AML-193 (cell line): ENCODE results near the gene VPS51.
"Not testable (repeated sequence)": the region's sequence is repeated elsewhere in the genome, so short reads cannot be mapped to it uniquely, and the experiment has no call there.

ENCODE experiments used
- DNase-seq, 2 experiments: peaks; one replicate each; lab custom pipeline; 2025; lab: John Stamatoyannopoulos, UW

VPS51 gene

DNA sequence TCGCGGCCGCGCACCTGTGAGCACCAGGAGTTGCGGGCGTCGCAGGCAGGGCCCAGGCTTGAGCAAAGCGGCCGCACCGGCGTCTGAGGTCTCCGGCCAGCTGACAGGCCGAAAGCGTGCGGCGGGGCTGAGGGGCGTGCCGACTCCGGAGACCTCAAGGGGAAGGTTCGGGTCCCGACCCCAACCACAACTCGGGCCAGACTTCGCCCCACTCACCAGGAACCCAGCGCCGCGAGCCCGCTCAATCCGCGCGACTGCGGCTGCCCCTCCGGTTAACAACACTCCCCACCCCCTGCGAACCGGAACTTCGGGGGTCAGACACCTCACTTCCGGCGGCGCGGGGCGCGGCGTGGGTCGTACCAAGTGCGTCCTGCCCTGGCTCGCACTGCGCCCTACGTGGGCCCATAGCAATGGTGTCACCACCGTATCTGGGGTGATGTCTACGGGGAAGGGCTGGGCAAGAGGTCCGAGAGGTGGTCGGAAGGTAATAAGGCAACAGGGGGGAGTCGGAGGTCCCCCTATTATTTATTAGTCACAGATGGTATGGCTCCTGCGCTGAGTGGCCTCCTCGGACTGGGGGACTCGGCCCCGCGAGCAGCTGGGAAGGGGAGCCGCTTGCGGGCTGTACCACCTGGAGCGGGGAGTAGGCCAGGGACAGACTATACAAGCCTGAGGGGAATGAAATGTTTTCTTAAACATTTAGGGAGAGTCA, 38.4 kb downstream of the VPS51 start, which contains the start of gene SYVN1:
Gene SYVN1 (minus strand): TSS at position 280 of the 712 bp plus-strand sequence. CDS start 918 bp downstream, outside the sequence.
- DNase-seq, result peak; percentile 80 to 85

DNA sequence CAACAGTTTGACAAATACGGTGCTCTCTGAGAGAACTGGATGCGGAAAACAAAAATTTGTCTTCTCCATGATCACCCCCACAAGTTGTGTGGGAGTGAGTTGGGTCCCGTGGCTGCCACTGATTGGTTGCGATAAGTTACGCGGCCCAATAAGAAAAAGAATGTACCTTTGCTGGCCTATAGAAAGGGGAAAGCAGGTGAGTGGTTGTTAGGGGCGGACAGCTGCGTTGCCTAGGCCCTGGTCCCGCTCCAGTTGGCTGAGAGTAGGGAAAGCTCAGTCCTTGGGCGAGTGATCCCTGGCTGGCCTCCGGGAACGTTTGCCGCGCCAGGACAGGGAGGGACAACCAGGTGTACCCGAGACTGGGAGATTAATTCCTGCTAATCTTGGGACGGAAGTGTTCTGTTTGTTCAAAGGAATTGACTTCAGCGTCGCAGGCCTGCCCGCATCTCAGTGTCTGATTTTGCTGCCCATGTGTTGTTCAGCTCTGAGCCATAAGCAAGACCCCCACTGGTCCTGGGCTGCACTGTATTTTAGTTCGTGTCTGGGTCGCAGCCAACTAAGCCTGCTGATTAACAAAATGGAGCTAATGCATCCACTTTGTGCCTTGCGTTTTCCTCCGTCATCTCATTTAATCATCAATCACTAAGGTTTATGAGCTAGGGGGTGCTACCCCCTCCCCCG, 39.1 kb downstream of the VPS51 start:
- DNase-seq, result peak; percentile 95 to 96

DNA sequence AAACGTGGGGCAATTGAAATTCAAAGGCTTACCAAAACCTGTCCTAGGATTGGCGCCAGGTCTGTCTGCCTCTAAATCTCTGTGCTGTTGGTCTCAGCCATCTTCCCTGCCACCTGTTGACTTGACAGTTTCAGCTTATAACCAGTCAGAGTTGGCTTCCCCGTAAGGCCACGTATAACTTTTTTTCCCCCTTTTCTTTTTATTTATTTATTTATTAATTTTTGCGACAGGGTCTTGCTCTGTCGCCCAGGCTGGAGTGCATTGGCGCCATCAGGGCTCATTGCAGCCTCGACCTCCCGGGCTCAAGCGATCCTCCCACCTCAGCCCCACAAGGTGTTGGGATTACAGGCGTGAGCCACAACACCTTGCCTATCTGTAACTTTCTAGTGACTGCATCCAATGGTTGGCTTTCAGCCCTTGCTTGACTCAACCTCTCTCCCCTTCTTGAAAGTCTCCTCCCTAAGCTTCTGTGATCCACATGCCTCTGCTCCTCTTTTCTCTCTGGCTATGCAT, 39.7 kb downstream of the VPS51 start:
- DNase-seq, result no peak

DNA sequence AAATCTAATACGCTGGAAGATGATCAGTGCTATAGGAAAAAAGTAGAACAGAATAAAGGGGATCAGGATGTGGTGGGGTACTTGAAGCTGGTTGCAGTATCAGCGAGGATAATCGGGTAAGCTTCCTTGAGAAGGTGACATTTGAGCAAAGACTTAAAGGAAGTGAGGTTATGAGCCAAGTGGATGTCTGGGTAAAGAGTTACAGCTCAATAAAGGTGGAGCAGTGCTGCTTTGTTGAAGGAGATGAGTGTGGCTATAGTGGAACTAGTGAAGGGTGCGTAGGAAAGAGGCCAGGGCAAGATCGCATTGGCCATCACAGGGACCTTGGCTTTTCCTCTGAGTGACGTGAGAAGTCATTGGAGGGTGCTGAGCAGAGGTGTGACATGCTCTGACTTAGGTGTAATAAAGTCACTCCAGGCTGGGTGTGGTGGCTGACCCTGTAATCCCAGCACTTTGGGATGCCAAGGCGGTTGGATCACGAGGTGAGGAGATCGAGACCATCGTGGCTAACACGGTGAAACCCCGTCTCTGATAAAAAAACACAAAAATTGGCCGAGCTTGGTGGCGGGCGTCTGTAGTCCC, 40.6 kb downstream of the VPS51 start:
- DNase-seq, result no peak

DNA sequence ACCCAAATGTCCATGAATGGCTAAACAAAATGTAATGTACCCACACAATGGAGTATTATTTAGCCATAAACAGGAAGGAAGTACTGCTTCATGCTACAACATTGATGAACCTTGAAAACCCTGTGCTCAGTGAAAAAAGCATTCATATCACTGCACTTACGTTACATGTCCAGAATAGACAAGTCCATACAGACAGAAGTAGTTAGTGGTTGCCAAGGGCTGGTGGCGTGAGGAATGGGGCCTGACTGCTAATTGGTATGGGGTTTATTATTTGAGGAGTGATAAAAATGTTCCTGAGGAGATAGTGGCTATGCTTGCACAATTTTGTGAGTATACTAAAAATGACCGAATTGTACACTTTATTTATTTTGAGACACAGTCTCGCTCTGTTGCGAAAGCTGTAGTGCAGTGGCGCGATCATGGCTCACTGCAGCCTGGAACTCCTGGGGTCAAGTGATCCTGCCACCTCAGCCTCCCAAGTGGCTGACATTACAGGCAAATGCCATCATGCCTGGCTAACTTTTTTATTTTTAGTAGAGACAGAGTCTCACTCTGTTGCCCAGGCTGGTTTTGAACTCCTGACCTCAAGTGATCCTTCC, 46.0 kb downstream of the VPS51 start:
- DNase-seq, result no peak

DNA sequence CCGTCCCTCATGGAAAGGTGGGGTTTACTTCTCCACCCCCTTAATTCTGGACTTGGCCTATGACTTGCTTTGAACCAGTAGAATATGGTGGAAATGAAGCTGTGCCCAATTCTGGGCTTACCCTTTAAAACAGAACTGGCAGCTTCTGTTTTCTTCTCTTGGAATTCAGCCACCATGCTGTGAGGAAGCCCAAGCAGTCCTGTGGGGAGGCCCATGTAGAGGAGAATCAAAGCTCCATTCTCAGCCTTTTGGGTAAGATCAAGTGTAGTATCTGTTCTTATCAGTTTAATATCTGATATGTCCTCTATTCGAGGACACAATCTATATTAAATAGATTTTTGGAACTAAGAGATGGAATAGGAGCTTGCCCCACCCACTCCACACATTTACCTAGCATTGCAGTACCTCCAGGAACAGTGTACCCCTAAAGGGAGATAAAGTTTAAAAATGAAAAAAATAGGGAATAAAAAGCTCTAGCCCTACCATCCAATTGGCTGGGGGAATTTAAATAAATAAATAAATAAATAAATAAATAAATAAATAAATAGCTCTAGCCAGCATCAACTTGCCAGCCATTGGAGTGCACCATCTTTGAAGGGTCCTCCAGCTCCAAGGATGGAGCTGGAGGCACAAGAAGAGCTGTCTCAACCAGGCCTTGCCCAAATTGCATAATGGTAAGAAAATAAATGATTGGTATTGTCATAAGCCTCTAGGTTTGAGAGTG, 51.5 kb downstream of the VPS51 start:
- DNase-seq, result no peak

DNA sequence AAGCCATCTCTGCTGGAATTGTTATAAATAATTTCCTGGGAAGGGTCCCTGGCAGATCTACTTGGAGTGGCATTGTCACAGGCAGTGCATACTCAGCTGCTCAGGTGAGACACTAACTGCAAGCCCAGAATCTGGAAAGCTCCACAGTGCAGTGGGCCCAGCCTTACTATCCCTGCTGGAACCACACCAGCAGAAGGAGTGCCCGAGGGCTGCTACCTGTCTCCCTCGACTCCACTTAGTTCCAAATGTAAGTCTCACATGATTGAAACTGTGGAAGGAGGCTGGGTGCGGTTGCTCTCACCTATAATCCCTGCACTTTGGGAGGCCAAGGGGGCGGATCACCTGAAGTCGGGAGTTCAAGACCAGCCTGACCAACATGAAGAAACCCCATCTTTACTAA, 52.6 kb downstream of the VPS51 start:
- DNase-seq, result no peak

DNA sequence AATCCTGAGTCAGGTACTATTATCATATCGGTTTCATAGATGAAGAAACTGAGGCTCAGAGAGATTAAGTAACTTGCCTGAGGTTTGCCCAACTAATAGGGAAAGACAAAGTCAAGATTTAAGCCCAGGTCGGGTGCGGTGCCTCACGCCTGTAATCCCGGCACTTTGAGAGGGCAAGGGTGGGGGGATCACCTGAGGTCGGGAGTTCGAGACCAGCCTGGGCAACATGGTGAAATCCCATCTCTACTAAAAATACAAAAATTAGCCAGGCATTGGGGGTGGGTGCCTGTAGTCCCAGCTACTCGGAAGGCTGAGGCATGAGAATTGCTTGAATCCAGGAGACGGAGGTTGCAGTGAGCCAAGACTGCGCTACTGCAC, 54.1 kb downstream of the VPS51 start:
- not testable (repeated sequence) for DNase-seq

DNA sequence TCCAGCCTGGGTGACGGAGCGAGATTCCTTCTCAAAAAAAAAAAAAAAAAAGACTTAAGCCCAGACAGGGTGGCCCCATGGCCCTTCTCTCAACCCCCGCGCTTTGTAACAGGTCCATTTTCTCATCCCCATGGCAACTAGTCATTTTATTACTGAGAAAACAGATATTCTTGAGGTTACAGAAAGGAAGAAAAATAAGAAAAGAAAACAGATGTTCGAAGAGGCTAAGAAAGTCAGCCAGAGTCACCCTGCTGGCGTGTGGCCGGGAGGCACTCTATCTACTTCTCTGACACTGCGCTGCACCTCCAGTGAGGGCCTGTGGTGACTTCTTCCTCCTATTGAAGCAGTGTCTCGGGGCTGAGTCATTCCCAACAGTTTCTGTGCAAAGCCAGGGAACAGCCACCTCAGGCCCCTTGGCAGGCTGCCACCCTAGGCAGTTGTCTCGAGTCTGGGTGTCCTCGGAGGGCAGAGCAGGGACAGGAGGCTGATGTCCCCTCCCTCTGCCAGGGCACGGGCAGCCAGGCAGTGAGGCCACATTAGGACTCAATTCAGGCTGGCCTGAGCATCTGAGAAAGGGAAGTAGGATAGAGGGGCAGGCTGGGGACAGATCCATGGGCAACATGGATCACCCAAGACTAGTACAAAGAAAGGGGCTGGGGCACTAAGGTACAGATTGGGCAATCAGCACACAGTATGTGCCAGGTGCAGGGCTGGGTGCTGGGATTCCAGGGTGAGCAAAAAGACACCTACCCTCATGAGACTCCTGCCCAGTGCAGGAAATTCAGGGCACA, 54.7 kb downstream of the VPS51 start:
- DNase-seq, result peak; percentile 97 to 98

DNA sequence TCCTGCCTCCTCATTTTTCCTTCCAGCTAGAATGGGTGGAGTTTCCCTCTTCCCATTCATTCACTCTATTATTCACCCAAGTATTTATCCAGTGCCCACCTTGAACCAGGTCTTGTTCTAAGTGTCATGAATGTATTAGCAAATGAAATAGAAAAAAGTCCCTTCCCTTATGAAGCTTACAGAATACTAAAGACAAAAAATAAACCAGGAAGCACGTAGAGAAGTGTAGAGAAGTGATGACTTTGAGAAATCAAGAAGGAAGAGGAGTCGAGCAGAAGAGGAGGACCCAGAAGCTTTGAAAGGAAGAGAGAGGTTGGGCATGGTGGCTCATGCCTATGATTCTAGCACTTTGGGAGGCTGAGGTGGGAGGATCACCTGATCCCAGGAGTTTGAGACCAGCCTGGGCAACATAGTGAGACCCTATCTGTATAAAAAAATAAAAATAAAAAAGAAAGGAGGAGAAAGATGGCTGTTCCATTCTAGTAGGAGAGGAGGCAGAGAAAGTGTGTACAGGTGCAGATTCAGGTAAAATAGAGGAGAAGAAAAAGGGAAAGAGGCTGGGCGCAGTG, 55.4 kb downstream of the VPS51 start:
- peak; percentile 20 to 26 for DNase-seq

DNA sequence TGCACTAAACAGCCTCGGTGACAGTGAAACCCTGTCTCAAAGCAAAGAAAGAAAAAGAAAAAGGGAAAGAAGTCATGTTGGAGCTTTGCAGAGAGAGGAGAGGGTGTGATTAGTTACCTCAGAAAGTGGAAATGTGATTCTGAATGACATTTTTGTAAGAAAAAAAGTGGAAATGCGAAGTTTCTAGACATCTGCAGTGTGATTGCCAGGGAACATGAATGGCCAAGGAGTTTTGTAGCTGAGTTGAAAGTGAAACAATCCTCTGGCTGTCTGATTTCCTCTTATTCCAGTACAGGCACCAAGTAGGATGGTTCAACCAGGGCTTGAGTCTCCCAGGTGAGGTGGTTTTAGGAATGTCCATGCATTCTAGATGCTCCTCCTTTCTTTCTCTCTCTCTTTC, 56.1 kb downstream of the VPS51 start:
- DNase-seq, result no peak

DNA sequence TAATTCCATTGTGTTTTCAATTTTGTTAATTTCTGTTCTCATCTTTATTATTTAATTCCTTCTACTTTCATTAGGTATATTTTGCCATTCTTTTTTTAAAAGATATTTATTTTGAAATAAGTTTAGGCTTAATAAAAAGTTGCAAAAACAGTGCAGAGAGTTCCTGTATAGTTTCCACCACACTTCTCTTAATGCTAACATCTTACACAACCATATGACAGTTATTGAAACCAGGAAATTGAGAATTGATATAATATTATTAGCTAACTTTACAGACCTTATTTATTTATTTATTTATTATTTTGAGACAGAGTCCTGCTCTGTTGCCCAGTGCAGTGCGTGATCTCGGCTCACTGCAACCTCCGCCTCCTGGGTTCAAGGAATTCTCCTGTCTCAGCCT, 60.2 kb downstream of the VPS51 start:
- peak; percentile 57 to 63 for DNase-seq

DNA sequence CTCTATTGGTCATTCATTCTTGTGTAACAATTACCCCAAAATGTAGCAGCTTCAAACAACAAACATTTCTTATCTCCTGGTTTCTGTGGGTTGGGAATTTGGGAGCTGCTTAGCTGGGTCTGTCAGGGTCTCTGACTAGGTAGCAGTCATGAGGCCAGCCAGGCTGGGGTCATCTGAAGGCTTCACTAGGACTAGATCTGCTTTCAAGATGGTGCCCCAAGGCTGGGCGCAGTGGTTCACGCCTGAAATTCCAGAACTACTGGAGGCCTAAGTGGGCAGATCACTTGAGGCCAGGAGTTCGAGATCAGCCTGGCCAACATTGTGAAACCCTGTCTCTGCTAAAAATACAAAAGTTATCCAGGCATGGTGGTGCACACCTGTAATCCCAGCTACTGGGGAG, 60.9 kb downstream of the VPS51 start:
- no peak for DNase-seq

DNA sequence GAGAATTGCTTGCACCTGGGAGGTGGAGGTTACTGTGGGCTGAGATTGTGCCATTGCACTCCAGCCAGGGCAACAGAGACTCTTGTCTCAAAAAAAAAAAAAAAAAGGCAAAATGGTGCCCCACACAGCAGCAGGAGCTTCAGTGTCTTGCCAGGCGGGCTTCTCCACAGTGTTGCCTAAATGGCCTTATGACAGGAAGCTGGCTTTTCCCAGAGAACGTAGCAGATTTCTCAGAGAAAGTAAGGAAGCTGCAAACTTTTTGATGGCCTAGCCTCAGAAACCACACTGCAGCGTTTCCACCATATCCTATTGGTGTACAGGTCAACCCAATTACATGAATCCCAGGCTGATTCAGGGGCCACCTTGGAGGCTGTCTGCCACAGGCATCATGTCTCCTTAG, 61.3 kb downstream of the VPS51 start:
- DNase-seq, result no peak

DNA sequence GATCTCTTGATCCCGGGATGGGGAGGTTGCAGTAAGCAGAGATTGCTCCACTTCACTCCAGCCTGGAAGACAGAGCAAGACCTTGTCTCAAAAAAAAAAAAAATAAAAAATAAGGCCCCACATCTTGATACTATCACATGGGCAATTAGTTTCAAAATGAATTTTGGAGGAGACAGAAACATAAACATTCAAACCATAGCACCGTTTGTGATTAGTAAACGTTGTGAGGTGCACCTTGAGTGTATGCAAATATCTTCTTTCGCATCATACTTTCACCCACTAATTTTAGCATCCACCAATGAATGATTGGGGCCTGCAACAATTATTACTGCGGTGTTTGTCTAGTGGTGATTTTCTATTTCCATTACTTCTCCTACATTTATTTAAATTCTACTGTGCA, 63.0 kb downstream of the VPS51 start:
- no peak for DNase-seq

DNA sequence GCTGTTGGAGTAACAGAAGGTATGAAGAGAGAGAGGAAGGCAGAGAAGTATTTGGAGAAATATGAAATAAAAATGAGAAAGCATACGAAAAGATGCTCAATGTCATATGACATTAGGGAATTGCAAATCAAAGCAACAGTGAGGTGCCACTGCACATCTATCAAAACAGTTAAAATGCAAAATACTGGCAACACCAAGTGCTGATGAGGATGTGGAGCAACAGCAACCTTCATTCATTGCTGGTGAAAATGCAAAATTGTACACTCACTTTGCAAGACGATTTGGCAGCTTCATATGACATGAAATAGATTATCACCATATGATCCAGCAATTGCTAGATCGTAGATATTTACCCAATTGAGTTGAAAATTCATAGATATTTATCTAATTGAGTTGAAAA, 64.6 kb downstream of the VPS51 start:
- DNase-seq, result no peak
